OCI-LY3 (cell line): ENCODE data around the gene HCLS1.

ENCODE experiments used
- H2AFZ ChIP-seq: fragments of 200-600, 300-600 bp; shearing (Covaris generic); 2 replicates; pipeline ENCODE4 v1.6.0; 2014; ENCODE audit warnings: antibody characterized with exemption, low read depth, low read length
- H3K27ac ChIP-seq: fragments of 200-600, 300-600 bp; sonication (generic); 2 replicates; pipeline ENCODE4 v1.5.1; 2014; ENCODE audit warnings: mild to moderate bottlenecking, low read length, moderate library complexity, mixed read lengths
- H3K27me3 ChIP-seq: fragments of 200-600, 300-600 bp; sonication (generic); 2 replicates; pipeline ENCODE4 v1.6.1; 2014; ENCODE audit warnings: low read depth, low read length, mixed read lengths
- H3K36me3 ChIP-seq: fragments of 200-600, 300-600 bp; sonication (generic); replicated peaks from 2 replicates; pipeline ENCODE3; 2014; ENCODE audit warnings: low read depth, low read length, mixed read lengths
- H3K4me1 ChIP-seq: fragments of 300-600, 200-600 bp; sonication (generic); 2 replicates; pipeline ENCODE4 v1.6.1; 2014; ENCODE audit warnings: low read length, mixed read lengths
- H3K4me2 ChIP-seq: fragments of 200-600, 300-600 bp; sonication (generic); 2 replicates; pipeline ENCODE4 v1.6.1; 2014; ENCODE audit warnings: low read length, mixed read lengths
- H3K4me3 ChIP-seq: fragments of 300-600, 200-600 bp; sonication (generic); 2 replicates; pipeline ENCODE4 v1.5.1; 2014; ENCODE audit warnings: antibody characterized with exemption, mild to moderate bottlenecking, low read length, moderate library complexity
- H3K79me2 ChIP-seq: fragments of 300-600, 200-600 bp; shearing (Covaris generic); 2 replicates; pipeline ENCODE4 v1.6.1; 2014; ENCODE audit warnings: mild to moderate bottlenecking, low read length, mixed read lengths
- H3K9ac ChIP-seq: fragments of 300-600, 200-600 bp; shearing (Covaris generic); 2 replicates; pipeline ENCODE4 v1.6.0; 2014; ENCODE audit warnings: mild to moderate bottlenecking, low read length, moderate library complexity
- H3K9me3 ChIP-seq: fragments of 200-600, 300-600 bp; shearing (Covaris generic); 2 replicates; pipeline ENCODE4 v1.6.1; 2014; ENCODE audit warnings: low read length, mixed read lengths; ENCODE audit not compliant: insufficient read depth
- H4K20me1 ChIP-seq: fragments of 200-600, 300-600 bp; sonication (generic); 2 replicates; pipeline ENCODE4 v1.6.1; 2016; ENCODE audit warnings: low read length, mixed read lengths; ENCODE audit not compliant: insufficient read depth
- EZH2phosphoT487 ChIP-seq: fragments of 200-600 bp; shearing (Covaris generic); IDR thresholded peaks from 2 replicates; pipeline ENCODE4 v1.6.1; 2018; ENCODE audit warnings: antibody characterized with exemption, mixed run types, low read depth
- TF ChIP-seq, protein P1 (sequence below): fragments of 200-600, 300-600 bp; sonication (generic); IDR thresholded peaks from 2 replicates; pipeline ENCODE4 v1.5.1; 2014; ENCODE audit warnings: antibody characterized with exemption, low read length, low read depth

The HCLS1 gene

DNA sequence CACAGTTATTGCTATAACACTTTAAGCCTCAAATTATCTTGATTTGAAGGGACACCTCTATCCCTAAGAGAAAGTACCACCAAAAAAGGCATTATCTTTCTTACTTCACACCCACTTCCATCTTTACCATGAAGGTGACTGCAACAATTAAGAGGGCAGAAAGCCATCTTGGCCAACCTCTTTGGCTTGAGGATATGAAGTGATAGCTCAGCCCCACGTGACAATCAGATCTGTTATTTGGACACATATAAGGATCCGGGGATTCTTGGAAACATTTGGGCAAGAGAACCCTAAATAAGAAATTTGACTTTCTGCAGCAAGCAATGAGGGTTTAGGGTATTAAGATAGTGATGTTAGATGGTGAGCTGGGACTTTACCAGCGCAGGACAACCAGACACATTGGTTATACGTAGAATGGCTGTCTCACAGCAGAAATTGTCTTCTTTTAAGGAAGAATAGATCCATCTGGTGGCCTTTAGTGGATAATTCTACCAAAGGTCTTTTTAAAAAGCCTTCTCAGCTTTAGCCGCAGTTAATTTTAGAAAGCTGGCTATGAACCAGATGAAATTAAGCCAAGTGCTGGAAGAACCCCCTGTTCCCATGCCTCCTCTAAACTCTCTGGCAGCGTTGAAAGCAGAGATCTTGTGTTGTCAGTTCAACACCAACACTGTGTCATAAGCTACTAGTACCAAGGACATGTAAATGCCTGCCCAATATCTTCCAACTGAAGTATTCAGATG, 12.3 kb downstream of the HCLS1 start:
- Histone ChIP-seq H3K4me1 (peaks cover 1% of the 10 kb centered on the region; the same call in 1 of the 2 replicates), H3K79me2 (peaks cover 16% of the 10 kb centered on the region), H2AFZ (no peak overlapping the region), H3K27me3 (no peaks in the 10 kb centered on the region), H4K20me1 (peaks cover 5% of the 10 kb centered on the region; the same call in 1 of the 2 replicates), H3K9me3 (no peaks in the 10 kb centered on the region), H3K9ac (no peak overlapping the region), H3K36me3 (peaks cover 69% of the 10 kb centered on the region), H3K27ac (no peak overlapping the region), H3K4me2 (no peak overlapping the region), H3K4me3 (no peak overlapping the region)
- TF ChIP-seq, protein P1, sequence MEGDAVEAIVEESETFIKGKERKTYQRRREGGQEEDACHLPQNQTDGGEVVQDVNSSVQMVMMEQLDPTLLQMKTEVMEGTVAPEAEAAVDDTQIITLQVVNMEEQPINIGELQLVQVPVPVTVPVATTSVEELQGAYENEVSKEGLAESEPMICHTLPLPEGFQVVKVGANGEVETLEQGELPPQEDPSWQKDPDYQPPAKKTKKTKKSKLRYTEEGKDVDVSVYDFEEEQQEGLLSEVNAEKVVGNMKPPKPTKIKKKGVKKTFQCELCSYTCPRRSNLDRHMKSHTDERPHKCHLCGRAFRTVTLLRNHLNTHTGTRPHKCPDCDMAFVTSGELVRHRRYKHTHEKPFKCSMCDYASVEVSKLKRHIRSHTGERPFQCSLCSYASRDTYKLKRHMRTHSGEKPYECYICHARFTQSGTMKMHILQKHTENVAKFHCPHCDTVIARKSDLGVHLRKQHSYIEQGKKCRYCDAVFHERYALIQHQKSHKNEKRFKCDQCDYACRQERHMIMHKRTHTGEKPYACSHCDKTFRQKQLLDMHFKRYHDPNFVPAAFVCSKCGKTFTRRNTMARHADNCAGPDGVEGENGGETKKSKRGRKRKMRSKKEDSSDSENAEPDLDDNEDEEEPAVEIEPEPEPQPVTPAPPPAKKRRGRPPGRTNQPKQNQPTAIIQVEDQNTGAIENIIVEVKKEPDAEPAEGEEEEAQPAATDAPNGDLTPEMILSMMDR = no peak
- TF ChIP-seq EZH2phosphoT487 = no peak

DNA sequence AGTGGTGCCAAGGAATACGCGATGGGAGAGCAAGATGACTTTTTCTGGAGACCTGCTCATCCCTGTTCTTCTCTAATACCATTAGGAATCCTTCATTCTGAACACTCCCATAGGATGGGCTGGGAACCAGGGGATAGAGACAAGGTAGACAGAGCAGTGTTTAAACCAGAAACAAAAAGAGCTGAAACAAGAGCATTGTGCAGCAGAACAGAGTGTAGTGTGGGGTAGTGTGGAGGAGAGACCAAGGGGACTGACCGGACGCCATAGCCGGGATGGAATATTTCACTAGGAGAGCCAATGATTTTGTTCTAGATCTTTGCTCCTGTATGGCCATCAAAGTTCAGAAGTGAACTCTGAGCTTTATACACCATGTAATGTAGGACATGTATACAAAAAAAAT, 15.6 kb downstream of the HCLS1 start:
- no peak overlapping the region for H3K4me2 ChIP-seq
- no peak overlapping the region for H3K4me3 ChIP-seq
- H3K79me2 ChIP-seq = peaks cover 3% of the 10 kb centered on the region
- no peaks in the 10 kb centered on the region for H3K9me3 ChIP-seq
- peaks cover 59% of the 10 kb centered on the region for H3K36me3 ChIP-seq
- no peaks in the 10 kb centered on the region for H4K20me1 ChIP-seq
- H2AFZ ChIP-seq = no peak overlapping the region
- no peak overlapping the region for H3K27ac ChIP-seq
- no peak overlapping the region for H3K9ac ChIP-seq
- no peaks in the 10 kb centered on the region for H3K4me1 ChIP-seq
- TF ChIP-seq, protein P1 = no peak
- no peak for TF ChIP-seq EZH2phosphoT487
- H3K27me3 ChIP-seq = no peaks in the 10 kb centered on the region

DNA sequence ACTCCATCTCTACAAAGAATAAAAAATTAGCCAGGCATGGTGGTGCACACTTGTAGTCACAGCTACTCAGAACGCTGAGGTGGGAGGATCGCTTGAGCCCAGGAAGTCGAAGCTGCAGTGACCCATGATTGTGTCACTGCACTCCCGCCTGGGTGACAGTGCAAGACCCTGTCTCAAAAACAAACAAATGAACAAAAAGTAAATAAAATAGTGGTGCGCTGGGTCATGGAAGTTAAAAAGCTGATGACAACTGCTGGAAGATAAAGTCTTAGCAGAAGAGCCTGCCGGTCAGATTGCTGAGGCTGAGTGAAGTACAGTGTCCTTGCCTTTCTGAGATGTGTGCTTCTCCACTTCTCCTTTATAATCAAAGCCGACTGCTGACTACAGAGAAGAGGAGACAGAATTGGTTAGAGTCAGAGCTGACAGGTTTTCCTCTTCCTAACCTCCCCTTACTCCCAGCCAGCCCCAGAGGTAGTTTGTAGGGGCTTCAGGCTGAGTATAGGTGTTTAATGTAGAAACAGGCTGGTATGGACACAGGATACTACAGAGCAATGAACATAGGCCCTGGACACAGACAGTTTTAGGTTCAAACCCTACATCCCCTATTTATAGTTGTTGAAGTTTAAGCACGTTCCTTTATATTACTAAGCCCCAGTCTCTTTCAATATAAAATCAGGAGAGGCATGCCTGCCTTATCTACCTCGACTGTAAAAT, 17.9 kb downstream of the HCLS1 start:
- H3K9ac ChIP-seq = no peak overlapping the region
- peaks cover 68% of the 10 kb centered on the region for H3K36me3 ChIP-seq
- H3K79me2 ChIP-seq = no peaks in the 10 kb centered on the region; the same call in 1 of the 2 replicates
- H3K27me3 ChIP-seq = no peaks in the 10 kb centered on the region
- H3K27ac ChIP-seq = no peak overlapping the region
- H3K4me3 ChIP-seq = no peak overlapping the region
- no peaks in the 10 kb centered on the region for H3K9me3 ChIP-seq
- no peak overlapping the region for H3K4me2 ChIP-seq
- H2AFZ ChIP-seq = no peak overlapping the region
- H3K4me1 ChIP-seq = peaks cover 10% of the 10 kb centered on the region
- no peak for TF ChIP-seq EZH2phosphoT487
- TF ChIP-seq, protein P1 = no peak
- no peaks in the 10 kb centered on the region for H4K20me1 ChIP-seq

DNA sequence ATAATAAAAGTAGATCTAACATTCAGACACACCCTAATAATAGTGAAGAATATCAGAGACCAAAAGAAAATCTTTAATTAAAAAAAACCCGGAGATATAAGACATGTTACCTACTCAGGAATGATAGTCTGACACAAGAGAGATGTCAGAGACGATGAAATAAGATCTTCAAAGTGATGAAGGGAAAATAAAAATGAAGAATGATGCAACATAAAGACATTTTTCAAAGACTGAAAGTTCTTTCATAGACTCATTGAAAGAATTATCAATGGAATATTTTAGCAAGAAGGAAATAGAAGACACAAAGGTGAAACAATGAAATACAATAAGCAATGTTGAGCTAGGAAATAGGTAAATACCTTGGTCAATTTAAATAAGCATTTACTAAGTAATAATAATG, 19.6 kb downstream of the HCLS1 start:
- Histone ChIP-seq H3K27ac (no peak overlapping the region), H2AFZ (no peak overlapping the region), H3K9ac (no peak overlapping the region), H3K27me3 (no peaks in the 10 kb centered on the region), H3K36me3 (peaks cover 75% of the 10 kb centered on the region), H3K4me3 (no peak overlapping the region), H4K20me1 (no peaks in the 10 kb centered on the region), H3K79me2 (no peaks in the 10 kb centered on the region), H3K4me1 (peaks cover 19% of the 10 kb centered on the region), H3K9me3 (no peaks in the 10 kb centered on the region), H3K4me2 (no peak overlapping the region)
- TF ChIP-seq, protein P1 = no peak
- TF ChIP-seq EZH2phosphoT487 = no peak
